ENCODE results near the gene PCCA.
"Not testable (repeated sequence)": the region's sequence is repeated elsewhere in the genome, so short reads cannot be mapped to it uniquely, and the experiment has no call there.

Gene PCCA

DNA sequence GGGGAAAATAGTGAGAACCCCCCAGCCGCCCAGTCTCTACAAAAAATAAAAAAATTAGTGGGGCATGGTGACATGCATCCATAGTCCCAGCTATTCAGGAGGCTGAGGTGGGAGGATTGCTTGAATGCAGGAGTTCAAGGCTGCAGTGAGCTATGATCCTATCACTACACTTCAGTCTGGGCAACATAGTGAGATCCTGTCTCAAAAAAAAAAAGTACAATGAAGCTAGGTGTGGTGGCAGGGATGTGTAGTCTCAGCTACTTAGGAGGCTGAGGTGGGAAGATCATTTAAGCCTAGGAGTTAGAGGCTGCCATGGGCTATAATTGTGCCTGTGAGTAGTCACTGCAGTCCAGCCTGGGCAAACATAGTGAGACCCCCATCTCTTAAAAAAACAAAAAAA, 8.9 kb downstream of the PCCA start:
- TF ChIP-seq, protein P1, sequence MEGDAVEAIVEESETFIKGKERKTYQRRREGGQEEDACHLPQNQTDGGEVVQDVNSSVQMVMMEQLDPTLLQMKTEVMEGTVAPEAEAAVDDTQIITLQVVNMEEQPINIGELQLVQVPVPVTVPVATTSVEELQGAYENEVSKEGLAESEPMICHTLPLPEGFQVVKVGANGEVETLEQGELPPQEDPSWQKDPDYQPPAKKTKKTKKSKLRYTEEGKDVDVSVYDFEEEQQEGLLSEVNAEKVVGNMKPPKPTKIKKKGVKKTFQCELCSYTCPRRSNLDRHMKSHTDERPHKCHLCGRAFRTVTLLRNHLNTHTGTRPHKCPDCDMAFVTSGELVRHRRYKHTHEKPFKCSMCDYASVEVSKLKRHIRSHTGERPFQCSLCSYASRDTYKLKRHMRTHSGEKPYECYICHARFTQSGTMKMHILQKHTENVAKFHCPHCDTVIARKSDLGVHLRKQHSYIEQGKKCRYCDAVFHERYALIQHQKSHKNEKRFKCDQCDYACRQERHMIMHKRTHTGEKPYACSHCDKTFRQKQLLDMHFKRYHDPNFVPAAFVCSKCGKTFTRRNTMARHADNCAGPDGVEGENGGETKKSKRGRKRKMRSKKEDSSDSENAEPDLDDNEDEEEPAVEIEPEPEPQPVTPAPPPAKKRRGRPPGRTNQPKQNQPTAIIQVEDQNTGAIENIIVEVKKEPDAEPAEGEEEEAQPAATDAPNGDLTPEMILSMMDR (IDR thresholded peaks at IDR 0.05; ENCODE audit: borderline replicate concordance, control extremely low read depth, extremely low read depth, insufficient read depth, missing control alignments) = no peak
- no peak for DNase-seq (ENCODE audit: low spot score)
- in situ Hi-C loops (cut with MboI; ENCODE audit: low sequenced_read_pairs, unreplicated experiment) = no loop called here

DNA sequence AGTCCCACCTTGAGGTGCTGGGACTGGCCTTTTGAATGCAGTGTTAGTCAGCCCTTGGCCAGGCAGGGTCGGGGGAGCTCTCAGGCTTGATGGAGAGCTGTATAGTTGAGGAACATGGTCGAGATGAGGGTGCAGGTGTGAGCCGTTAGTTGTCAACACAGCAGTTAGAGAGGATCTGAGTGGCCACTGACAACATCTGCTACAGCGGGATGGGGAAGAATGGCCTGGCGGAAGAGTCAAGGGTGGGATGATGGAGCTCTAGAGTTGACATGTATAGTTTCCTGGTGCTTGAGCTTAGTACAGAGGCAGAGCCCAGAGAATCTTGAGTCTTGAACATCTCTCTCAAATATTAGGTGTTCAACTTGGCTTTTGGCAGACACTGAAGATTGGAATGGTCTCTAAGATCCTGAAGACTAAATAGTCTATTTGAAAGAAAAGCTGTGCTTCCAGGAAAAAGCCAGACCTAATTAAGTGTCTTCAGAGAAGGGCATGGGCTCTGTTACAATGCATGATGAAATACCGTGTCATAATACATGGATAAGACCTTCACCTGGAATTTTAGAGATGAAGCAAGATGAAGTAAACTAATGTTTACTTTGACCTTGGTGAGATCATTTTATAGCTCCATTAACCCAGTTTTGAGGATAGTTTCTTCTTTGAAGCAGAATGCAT, 9.7 kb downstream of the PCCA start:
- TF ChIP-seq, protein P1 (IDR thresholded peaks at IDR 0.05; ENCODE audit: borderline replicate concordance, control extremely low read depth, extremely low read depth, insufficient read depth, missing control alignments) = no peak
- no peak for DNase-seq (ENCODE audit: low spot score)
- in situ Hi-C loops (cut with MboI; ENCODE audit: low sequenced_read_pairs, unreplicated experiment) = no loop called here

DNA sequence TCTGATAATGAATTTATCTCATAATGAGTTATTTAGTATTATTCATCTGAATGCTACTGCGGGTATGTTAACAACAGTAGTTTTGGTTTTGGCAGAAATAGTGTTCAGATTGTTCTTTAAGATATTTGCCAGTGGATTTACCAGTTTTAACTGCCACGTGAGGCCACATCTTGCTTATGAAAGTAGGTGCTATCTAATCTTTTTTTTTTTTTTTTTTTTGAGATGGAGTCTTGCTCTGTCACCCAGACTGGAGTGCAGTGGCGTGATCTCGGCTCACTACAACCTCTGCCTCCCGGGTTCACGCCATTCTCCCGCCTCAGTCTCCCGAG, 10.2 kb downstream of the PCCA start:
- DNase-seq (ENCODE audit: low spot score); in situ Hi-C loops (cut with MboI; ENCODE audit: low sequenced_read_pairs, unreplicated experiment): not testable (repeated sequence)

DNA sequence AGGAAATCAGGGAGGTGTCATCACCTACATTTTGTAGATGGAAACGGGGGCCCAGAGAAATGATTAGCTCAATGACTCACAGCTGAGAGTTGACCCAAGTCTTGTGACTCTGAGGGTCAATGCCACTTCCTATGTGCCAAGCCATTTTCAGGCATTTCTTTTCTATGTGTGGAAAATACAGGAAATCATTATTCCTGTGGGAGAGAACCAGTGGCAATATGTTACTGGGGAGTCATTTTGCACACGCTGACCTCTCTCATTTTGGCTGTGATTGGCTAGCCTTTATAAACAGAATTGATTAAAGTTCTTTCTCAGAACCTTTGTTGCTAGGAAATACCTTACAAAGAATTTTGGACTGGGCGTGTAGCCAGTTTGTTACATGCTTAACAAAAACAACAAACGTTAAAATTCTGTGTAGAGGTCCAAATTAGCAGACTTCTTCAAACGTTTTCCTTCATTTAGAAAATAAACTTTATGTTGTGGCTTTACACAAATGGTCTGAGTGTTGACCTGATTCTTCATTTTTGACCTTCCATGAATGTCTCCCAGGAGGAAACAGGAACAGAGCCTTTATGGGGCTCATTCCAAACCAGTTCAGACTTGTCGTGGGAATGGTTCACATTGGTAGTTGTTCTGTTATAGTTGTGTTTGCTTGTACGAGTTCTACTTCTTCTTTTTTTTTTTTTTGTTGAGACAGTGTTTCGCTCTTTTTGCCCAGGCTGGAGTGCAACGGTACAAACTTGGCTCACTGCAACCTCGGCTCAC, 11.4 kb downstream of the PCCA start:
- in situ Hi-C loops (cut with MboI; ENCODE audit: low sequenced_read_pairs, unreplicated experiment) = no loop called here
- TF ChIP-seq, protein P1 (IDR thresholded peaks at IDR 0.05; ENCODE audit: borderline replicate concordance, control extremely low read depth, extremely low read depth, insufficient read depth, missing control alignments) = no peak
- no peak for DNase-seq (ENCODE audit: low spot score)

DNA sequence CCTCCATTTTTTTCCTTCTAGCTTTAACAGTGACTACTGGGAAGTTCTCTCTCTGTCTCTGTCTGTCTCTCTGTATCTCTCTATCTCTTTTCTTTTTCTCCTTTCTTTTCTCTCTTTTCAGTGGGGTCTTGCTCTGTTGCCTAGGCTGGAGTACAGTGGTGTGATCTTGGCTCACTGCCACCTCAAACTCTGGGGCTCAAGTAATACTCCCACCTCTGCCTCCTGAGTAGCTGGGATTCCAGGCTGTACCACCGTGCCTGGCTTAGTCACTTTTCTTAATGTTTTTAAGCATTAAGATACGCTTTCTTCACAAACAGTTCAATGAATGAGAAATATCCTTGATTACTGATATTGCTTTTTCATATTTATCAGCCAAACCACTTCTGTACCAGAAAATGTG, 13.1 kb downstream of the PCCA start:
- no peak for DNase-seq (ENCODE audit: low spot score)
- in situ Hi-C loops (cut with MboI; ENCODE audit: low sequenced_read_pairs, unreplicated experiment) = no loop called here
- TF ChIP-seq, protein P1 (IDR thresholded peaks at IDR 0.05; ENCODE audit: borderline replicate concordance, control extremely low read depth, extremely low read depth, insufficient read depth, missing control alignments) = no peak

DNA sequence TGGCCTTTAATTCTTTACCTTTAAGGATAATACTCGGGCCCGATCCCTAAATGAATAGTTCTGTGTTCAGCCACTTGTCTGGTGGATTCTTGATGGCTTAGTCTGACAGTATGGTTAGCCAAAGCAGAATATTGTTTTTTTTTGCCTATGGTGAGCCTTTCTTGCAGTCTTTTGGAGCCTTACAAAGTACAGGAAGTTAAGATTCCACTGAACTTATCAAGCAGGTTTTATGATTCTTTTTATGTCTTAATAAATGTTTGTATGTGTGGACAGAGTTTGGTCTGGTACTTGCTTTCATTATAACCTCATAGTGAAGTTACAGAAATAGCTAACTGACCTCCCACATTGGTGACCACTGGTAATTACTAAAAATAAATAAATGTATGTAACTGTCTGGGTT, 17.1 kb downstream of the PCCA start:
- in situ Hi-C loops (cut with MboI; ENCODE audit: low sequenced_read_pairs, unreplicated experiment) = no loop called here
- DNase-seq (ENCODE audit: low spot score) = no peak
- TF ChIP-seq, protein P1 (IDR thresholded peaks at IDR 0.05; ENCODE audit: borderline replicate concordance, control extremely low read depth, extremely low read depth, insufficient read depth, missing control alignments) = no peak

DNA sequence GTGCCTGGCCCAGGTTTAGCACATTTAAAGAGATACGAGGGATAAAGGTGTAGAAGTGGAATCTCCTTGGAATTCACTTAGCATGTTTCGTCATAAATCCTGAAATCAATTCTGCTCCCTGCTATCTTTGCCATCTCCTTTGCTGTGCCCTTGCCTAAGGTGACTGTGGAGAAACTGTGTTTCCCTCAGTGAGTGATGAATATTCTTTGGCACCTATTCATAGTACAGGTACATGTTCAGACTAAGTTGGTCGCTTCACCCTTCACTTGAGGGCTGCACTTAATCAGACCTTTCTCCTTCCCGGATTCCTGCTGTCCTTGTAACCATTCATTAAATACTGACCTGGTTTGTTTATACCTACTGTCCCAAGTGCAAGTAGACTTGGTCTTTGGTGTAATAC, 17.8 kb downstream of the PCCA start:
- in situ Hi-C loops (cut with MboI; ENCODE audit: low sequenced_read_pairs, unreplicated experiment) = no loop called here
- no peak for DNase-seq (ENCODE audit: low spot score)
- TF ChIP-seq, protein P1 (IDR thresholded peaks at IDR 0.05; ENCODE audit: borderline replicate concordance, control extremely low read depth, extremely low read depth, insufficient read depth, missing control alignments) = no peak

Data from GM13976 (cell line).